ENCODE measurements around the gene QDPR.
"Not testable (repeated sequence)": the region's sequence is repeated elsewhere in the genome, so short reads cannot be mapped to it uniquely, and the experiment has no call there.

The QDPR gene

DNA sequence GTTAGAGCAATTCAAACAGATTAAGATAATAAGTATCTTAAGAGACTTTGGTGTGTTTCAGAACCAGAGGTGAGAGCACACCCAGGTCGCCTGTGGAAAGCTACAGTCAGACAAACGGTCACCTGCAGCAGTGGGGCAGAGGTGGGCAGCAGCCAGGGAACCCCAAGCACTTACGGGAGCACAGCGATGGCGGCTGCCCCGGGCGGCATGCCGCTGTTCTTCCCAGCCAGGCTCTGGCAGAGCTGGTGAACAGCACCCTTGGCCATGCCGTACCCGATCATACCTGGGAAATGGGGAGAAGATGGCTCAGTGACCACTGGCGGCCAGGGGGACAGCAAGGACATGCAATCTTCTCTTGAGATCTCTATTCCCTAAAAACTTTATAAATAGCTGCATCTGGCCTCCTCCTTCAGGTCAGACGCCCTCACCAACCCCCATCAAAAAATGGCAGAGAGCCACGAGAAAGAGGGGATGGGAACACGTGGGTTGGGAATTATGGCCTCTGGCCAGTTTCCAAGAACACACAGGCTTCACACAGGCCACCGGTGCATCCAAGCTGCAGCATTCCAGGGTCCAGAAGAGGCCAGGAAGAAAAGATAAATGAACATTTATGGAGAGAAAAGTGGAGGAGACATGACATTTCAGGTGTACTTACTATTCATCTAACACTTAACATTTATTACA is 19.7 kb downstream of the QDPR start:
- H3K4me3 ChIP-seq (ENCODE audit: low read depth, low read length): no peak overlapping the region

DNA sequence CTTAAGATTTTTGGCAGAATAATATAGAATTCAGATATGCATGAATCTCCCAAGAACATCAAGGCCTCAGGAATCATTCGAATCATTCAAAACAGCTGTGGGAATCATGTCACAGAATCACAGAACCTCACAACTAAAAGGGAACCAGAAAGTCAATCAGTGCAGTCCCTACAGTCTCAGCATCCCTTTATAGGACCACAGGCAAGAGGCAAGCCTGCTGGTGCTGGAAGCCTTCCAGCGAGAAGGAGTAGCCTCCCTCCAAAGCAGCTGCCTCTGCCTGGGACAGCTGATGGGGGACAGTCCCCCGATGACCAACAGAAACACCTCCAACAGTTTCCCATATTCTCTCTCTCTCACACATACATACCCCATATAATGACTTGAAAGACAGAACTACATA is 20.7 kb downstream of the QDPR start:
- no peak overlapping the region for H3K4me3 ChIP-seq (ENCODE audit: low read depth, low read length)

DNA sequence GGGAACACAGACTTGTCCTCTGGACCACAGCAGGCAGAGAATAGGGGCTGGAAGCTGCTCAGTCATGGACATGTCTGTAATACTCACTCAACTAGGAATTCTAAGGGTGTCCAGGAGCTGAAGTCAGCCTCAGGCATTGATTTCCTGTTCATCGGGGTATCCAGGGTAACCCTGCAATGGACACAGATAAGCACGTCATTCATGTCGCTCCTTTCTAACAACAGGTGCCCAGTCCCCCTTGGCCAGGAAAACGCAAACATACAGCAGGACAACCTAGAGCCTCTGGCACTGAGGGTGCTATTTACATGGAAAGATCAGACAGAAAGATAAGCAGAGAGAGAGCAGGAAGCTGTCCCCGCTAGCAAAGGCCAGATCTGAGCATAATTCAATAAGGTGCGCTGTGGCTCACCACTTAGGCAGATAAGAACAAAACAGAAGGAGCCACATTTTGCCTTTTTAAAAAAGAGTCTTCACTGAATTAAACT is 21.3 kb downstream of the QDPR start:
- H3K4me3 ChIP-seq (ENCODE audit: low read depth, low read length): no peak overlapping the region

DNA sequence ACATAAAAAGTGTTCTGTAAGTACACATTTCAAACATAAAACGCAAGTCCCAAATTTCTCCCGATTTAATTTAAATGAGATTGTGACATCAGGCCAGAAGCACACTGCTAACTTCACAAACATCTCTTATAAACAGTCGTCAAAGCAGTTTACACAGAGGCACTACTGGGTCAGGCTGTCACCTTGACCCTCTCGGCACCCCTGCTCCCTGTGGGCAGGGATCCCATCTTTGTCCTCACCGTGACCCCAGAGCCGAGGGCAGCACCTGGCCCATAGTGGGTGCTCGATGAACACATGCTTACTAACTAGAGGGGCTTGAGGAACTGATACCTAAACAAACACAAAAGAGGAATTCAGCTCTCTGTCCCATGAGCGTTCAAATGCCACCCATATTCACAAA is 22.2 kb downstream of the QDPR start:
- H3K4me3 ChIP-seq (ENCODE audit: low read depth, low read length): no peak overlapping the region

DNA sequence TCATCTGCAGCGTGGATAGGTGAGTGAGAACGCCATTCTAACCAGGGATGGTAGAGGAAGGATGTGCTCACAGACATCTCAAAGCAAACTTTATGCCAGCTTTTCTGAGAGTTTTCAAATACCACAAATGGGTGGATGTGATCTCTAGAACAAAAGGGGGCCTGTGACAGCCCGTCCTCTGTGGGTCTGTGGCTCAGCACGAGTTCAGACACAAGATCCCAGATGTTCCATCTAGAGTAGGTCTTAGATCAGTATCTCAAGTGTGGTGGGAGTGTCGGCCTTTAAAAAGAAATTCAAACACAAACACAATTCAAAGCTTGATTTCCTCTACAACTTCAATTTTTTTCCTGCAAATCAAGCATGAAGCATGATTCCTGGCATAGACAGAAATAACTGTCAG is 22.8 kb downstream of the QDPR start:
- H3K4me3 ChIP-seq (ENCODE audit: low read depth, low read length): no peak overlapping the region

DNA sequence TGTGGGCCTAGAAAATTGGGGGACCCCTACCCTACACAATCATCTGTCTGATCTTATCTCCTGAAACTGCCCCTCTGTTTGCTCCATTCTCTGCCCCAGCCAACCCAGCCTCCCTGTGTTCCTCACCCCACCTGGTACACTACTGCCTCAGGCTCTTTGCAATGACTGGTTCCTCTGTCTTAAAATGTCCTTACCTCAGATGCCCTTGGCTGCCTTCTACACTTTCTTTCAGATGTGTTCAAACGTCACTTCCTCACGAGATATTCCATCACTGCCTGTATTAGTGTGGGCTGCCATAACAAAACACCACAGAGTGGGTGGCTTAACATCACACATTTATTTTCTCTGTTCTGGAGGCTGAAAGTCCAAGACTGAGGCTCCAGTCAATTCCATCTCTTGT is 29.2 kb downstream of the QDPR start:
- H3K4me3 ChIP-seq (ENCODE audit: low read depth, low read length): no peak overlapping the region

DNA sequence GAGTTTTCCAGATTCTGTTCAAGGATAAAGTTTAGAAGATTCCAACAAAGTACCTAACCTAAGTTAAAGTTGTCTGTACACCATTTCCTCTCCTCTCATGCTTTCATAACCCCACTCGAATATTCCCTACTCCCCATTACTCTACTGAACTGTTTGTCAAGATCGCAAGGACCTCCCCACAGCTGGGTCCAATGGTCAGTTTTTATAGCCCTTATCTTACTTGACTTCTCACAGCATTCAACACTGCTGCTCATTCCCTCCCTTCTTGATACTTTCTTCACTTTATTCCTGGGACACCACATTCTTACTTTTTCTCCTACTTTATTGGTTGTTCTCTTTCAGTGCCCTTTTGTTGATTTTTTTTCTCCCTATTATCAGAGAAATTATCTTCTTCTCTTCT is 30.9 kb downstream of the QDPR start:
- no peak overlapping the region for H3K4me3 ChIP-seq (ENCODE audit: low read depth, low read length)

DNA sequence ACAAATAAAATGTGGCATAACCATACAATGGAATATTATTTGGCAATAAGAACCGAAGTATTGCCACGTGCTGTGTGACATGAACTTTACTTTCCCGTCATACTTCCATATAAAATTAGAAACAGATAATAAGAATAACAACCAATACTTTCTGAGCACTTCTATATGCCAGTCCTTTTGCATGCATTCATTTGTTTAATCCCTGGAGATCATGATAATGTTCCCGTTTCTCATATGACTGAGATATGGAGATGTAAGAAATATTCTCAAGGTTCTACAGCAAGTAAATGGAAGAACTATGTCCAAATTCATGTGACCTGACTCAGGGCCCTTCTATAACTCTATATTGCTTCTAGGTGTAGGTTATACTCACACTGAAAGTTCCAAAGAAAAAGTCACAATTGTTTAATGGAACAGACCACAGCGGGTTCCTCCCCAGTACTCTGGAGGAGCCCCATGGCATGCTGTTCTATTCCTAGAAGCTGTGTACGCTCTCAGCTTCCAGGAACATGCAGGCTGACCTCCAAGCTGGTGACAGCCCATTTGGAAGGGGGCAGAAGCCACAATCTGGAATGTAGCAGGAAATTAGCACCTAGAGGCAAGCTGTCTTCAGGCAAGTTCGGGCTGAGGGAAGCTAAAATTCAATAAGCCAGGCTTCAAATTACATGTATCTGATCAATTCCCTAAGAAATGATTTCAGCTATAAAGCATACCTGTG is 31.5 kb downstream of the QDPR start:
- no peak overlapping the region for H3K4me3 ChIP-seq (ENCODE audit: low read depth, low read length)

DNA sequence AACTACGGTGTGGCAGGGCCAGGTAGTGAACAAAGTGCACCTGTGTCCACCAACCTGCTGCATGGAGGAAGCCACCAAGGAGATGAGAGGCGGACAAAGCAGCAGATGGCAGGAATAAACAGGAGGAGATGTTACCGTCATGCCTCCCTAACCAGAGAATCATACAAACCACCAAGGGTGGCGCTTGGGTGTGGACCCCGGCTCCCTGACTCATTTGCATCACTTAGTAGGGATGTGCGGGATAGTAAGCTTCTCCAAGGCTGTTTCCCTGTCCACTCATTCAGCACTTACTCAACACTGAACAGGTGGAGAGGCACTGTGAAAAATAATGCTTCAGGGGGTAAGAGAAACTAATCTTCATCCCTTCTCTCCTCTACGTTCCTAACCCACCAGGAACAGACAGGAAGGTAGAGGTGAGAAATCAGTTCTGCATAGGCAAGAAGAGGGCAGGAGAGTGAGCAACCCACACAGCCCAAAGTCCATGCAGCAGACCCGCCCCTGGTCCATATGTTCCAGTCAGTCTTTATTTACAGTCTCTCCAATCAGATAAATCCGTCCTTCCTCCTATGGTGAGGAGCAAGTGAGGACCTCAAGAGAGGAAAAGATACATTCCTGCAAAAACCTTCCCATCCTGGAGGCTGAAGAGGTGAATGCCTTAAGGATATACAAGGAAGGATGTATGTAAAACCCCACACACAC is 34.0 kb downstream of the QDPR start:
- H3K4me3 ChIP-seq (ENCODE audit: low read depth, low read length): no peak overlapping the region

DNA sequence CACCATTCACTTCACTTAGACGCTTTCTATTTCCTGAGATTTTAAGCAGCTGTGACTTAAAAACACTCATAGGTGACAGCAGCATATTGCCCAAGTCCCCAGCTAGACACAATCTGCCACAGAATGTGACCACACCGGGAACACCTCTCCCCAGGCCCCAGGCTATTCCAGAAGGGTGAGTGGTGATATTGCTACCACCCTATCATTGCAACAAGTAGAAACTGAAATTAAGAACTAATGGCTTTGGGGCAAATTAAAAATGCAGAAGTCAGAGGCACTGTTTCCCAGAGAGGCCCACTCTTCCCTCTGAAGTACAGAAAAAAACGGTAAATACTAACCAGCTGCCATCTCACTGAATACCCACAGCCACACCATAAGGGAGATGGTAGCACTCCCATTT is 35.0 kb downstream of the QDPR start:
- H3K4me3 ChIP-seq (ENCODE audit: low read depth, low read length): no peak overlapping the region

DNA sequence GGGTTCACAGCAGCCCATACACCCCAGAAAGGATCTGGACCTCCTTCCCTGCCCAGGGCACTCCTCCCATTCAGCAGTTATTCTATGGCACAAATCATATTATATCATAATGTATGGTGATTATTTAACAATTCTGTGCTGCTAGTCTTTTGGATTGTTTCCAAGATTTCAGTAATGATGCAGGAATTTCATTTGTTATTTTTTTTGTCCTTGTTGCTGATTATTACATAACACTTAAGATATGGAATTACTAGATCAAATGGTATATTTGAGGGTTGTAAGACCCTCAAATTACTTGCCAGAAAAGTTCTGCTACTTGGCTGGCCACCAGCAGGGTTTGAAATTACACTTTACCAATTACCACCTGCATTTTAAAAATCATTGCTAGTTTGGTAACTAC is 36.4 kb downstream of the QDPR start:
- H3K4me3 ChIP-seq (ENCODE audit: low read depth, low read length): no peak overlapping the region

DNA sequence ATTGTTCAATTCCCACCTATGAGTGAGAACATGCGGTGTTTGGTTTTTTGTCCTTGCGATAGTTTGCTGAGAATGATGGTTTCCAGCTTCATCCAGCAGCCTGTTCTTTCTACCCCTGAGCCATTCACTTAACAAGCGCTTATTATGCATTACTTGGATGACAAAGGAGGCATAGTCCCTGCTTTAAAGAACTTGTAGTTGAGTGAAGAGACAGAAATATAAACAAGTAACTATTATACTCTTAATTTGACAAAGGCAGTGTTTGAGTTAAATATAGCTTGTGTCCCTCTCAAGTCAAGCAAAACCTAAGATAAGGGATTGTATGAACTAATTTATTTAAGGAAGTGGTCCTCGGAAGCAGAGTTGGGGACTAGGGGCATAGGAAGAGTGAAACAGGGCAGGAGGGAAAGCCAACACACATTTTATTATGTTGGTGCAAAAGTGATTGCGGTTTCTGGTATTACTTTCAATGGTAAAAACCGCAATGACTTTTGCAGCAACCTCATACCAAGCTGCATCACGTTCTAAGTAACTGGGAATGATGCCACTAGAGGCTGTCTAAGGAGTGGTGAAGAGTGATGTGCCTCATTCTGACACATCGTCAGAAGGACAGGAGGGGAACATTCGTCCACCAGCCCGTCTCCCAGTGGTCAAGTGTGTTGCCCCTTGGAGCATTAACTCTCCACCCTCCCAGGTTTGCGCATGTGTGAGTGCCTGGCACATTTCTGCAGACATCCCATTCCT is 41.8 kb downstream of the QDPR start:
- H3K4me3 ChIP-seq (ENCODE audit: low read depth, low read length): no peak overlapping the region

DNA sequence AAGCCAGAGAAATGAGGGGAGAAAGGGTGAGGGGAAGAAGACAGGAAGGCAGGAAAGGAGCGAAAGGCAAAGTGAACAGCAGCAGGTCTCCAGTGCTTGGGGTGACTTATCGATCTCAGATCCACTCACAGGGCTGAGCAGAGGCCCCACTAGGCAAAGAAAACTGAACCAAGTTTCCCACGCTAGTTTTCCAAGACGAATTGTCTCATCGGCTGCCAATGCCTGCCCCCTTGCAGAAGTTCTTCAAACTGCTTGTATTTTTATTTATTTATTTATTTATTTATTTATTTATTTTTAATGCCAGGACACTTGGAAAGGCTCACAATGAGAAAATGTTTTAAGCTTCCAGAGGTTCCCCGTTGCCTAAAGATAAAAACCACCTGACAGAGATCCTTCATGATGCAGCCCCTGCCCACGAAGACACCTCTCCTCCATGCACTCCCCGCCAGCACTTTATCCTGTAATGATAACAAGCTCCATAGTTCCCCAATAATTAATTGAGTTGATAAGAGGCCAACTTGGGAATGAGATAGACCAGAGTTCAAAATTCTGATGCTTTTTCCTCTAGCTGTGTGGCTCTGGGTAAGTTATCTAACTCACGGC is 43.2 kb downstream of the QDPR start:
- no peak overlapping the region for H3K4me3 ChIP-seq (ENCODE audit: low read depth, low read length)

DNA sequence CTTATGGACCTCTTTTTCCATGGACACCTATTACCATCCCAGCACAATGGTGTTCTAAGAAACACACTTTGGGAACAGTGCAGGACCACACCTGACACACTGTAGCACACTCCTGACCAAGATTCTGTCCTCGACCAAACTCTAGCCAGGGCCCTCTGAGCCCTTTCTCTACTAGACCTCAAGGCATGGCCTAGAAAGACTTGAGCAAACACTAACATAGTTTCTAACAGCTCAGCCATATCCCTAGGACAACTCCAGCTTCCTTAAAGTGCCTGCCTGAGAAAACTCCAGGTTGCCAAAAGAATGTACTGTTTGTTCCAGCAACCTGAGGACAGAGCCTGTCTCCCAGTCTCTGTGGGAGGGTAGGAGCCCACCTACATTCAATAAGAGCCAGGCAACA is 48.3 kb downstream of the QDPR start:
- no peak overlapping the region for H3K4me3 ChIP-seq (ENCODE audit: low read depth, low read length)

DNA sequence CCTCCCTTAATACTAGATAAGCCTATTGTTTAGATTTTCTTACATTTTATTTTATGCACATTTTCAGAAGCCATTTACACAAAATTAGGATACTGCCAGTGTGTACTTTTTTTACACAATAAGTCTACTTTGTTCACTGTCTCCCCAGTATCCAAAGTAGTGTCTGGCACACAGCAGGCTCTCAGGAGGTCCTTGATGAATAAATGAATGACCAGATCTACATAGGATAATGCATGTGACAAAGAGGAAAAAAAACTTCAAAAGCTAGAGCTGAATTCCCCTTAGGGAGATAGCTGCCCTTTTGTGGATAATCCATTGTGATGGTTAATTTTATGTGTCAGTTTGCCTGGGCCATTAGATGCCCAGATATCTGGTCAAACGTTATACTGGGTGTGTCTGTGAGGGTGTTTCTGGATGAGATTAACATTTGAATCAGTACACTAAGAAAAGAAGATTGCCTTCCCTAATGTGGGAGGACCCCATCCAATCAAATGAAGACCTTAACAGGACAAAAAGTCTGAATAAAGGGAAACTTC is 61.6 kb downstream of the QDPR start:
- no peak overlapping the region for H3K4me3 ChIP-seq (ENCODE audit: low read depth, low read length)

DNA sequence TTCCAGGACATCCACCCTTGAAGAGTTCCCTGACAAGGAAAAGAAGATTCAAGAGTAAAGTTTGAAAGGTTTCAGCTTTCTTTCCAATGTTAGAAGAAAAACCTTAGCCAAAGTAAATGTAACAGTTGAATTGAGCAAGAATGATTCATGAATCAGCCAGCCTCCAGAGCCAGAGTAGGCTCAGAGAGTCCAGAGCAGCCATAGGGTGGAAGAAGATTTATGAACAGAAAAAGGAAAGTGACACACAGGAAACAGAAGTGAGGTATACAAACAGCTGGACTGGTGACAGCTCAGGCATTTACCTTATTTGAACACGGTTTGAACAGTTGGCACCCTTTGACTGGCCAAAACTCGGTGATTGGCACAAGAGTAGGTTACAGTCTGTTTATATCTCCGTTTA is 63.2 kb downstream of the QDPR start:
- H3K4me3 ChIP-seq (ENCODE audit: low read depth, low read length): no peak overlapping the region

DNA sequence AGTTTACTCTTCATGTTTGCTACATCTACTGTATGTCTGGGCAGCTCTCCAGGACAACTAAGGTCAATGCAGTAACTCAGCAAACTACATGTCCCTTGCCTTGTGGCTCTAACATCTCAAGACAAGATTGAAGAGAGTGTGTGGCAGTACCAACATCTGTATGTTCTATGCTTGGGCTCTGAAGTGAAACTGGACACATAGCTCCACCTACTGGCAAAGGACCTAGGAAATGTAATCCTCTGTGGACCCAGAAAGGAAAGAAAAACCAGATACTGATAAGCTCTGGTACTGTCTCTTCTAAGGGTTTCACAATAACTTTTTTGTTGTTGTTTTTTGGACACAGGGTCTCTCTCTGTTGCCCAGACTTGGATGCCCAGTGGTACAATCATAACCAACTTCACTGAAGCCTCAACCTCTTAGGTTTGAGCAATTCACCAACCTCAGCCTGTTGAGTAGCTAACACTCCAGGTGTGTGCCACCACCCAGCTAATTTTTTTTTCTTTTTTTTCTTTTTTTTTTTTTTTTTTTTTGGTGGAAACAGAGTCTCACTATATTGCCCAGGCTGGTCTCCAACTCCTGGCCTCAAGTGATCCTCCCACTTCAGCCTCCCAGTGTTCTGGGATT is 64.1 kb downstream of the QDPR start:
- no peak overlapping the region for H3K4me3 ChIP-seq (ENCODE audit: low read depth, low read length)

DNA sequence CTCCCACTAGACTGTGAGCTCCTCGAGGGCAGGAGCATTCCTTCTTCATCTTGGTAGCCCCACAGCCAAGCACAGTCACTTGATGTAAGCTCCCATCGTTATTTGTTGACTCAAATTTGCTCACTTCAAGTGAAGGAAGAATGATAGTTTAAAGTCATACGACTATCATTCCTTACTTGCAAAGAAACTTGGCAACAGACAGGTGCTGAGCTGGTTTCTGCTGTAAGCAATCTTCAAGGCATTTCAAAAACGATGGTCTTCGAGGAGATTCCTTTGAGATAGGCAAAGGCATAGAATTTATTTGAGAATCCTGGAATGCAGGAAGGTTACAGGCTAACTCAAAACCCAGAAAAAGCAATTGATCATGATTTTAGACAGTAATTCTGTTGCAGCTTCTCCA is 64.8 kb downstream of the QDPR start:
- H3K4me3 ChIP-seq (ENCODE audit: low read depth, low read length): no peak overlapping the region

DNA sequence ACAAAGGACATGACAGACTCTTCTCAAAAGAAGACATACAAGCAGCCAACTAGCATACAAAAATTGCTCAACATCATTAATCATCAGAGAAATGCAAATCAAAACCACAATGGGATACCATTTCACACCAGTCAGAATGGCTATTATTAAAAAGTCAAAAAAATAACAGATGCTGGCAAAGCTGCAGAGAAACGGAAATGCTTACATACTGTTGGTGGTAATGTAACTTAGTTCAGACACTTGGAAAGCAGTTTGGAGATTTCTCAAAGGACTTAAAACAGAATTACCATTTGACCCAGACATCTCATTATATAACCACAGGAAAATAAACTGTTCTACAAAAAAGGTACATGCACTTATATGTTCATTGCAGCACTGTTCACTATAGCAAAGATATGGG is 69.4 kb downstream of the QDPR start:
- not testable (repeated sequence) for H3K4me3 ChIP-seq (ENCODE audit: low read depth, low read length)

DNA sequence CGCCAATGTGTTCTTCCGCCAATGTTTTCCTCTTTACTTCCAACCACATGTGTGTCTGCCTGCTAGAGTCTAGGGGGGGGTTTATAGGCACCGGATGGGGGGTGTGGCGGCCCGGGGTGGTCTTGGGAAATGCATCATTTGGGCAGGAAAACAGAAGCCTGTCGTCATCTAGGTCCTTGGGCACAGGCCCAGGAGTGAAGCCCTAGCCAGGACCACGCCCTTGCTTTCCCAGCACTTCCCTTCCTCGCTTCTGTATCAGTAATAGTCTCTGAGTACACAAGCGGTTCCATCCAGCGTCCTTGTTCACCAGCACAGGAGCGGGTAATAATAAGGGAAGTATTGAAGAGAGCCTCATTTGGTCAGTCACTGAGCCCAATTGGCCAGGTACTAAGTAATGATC is 74.5 kb downstream of the QDPR start:
- no peak overlapping the region for H3K4me3 ChIP-seq (ENCODE audit: low read depth, low read length)

All from iPS-11a (cell line).